Measurements from ENCODE around the gene GJA10. TPM values are rescaled to one million over a fixed set of nuclear protein-coding genes. Genes with fewer than 3 reads are reported as not detected.

The GJA10 gene
- total RNA-seq, 1 experiment from 2014 or later = not detected

DNA sequence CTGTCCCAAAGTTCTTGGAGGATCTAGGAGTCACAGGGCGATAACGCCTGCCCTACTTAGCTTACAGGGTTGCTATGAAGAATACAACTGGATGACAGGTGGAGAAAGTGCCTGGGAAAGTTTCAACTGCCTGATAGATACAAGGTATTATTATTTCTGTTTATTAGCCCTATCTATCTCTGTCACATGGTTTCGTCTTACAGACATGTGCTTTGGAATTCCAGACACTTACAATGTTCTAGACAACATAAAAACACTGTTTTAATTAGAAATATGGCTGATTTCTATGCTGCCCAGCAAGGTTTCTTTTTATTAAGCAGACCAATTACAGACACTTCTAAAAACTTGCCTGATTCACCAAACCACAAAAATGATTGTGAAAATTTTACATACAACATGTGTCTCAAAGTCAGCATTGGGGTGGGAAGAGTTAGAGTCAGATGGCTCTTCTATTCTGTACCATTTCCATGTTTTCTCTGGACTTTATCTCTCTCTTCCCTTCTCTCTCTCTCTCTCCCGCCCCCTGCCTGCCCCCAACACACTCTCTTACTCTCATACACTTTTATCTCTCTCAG is 50.0 kb downstream of the GJA10 start:
- H3K27ac ChIP-seq = no peak overlapping the region
- H3K36me3 ChIP-seq = no peaks in the 10 kb centered on the region
- no peak for DNase-seq (ENCODE audit: low read depth in 1 of 2, low spot score in 2 of 2)
- H3K4me3 ChIP-seq = no peak overlapping the region
- H3K9me3 ChIP-seq (replicated peaks) = no peaks in the 10 kb centered on the region
- H3K4me1 ChIP-seq (replicated peaks) = peaks cover 13% of the 10 kb centered on the region; the same call in 1 of the 2 replicates
- H3K27me3 ChIP-seq (replicated peaks) = no peaks in the 10 kb centered on the region

DNA sequence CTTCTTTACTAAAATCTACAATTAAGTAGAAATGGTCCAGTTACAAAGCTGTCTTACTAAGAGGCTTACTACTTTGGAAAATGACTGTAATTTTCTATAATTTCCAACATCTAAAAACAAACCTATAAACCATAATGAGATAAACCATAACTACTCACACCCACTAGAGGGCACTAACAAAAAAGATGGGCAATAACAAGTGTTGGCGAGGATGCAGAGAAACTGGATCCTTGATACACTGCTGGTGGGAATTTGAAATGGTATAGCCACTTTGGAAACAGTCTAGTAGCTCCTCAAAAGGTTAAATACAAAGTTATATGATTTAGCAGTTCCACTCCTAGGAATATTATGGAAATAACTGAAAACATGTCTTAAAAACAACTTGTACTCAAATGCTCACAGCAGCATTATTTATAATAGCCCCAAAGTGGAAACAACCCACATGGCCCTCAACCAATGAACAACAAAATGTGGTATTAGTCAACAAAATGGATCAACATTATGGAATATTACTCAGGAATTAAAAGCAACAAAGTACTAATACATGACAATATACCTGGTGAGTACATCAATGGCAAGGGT is 50.6 kb downstream of the GJA10 start:
- H3K36me3 ChIP-seq = no peaks in the 10 kb centered on the region
- H3K4me1 ChIP-seq (replicated peaks) = peaks cover 13% of the 10 kb centered on the region; the same call in 1 of the 2 replicates
- no peaks in the 10 kb centered on the region for H3K9me3 ChIP-seq (replicated peaks)
- no peak overlapping the region for H3K4me3 ChIP-seq
- no peak for DNase-seq (ENCODE audit: low read depth in 1 of 2, low spot score in 2 of 2)
- no peaks in the 10 kb centered on the region for H3K27me3 ChIP-seq (replicated peaks)
- H3K27ac ChIP-seq = no peak overlapping the region

Other genes starting within 250 kb of the GJA10 start
- 14.8 and 16.6 TPM in 2 replicates for gene MDN1, start 74.7 kb upstream of the GJA10 start, total RNA-seq (2014; rRNA removed; shearing (Covaris generic))
- 15.1 and 21.1 TPM in 2 replicates for gene CASP8AP2, start 64.6 kb upstream of the GJA10 start, total RNA-seq (2014; rRNA removed; shearing (Covaris generic))

Measured in SJSA1 (cell line).